PC-9 (cell line): Measurements from ENCODE around the gene WDR48. TPM values are rescaled to one million over a fixed set of nuclear protein-coding genes. Genes with fewer than 3 reads are reported as not detected.

ENCODE experiments used
- BruUV-seq: library from RNA; stranded (reverse); fragments of 400-500 nt; replicated peaks from 2 replicates; lab custom pipeline; 2021; lab: Mats Ljungman, UMichigan
- CTCF ChIA-PET: fragments of 300-600 bp; sonication (Branson Sonifier 250); formaldehyde crosslinking; loops from one replicate; lab custom pipeline; 2022; ENCODE audit warnings: antibody characterized with exemption; lab: Charles Lee
- POLR2A ChIA-PET: fragments of 300-600 bp; sonication (Branson Sonifier 250); formaldehyde crosslinking; loops from one replicate; lab custom pipeline; 2022; ENCODE audit warnings: antibody characterized with exemption; ENCODE audit not compliant: unreplicated experiment; lab: Charles Lee
- DNase-seq, 2 experiments: peaks; one replicate each; pipeline versions ENCODE4 v3.0.0 to v3.0.0-alpha.2; 2015 to 2022; ENCODE audit warnings: mixed read lengths in 1 of 2
- H2AFZ ChIP-seq: fragments of 200-600 bp; sonication (generic); 2 replicates; pipeline ENCODE4 v1.8.1; 2017; ENCODE audit warnings: antibody characterized with exemption
- H3F3A ChIP-seq: fragments of 200-600 bp; sonication (generic); 2 replicates; pipeline ENCODE4 v1.8.1; 2017; ENCODE audit warnings: antibody characterized with exemption, mild to moderate bottlenecking, low read depth; ENCODE audit not compliant: insufficient read depth
- H3K27ac ChIP-seq: fragments of 200-600 bp; sonication (generic); 2 replicates; pipeline ENCODE4 v1.6.1; 2016; ENCODE audit warnings: mixed run types
- H3K27me3 ChIP-seq: fragments of 200-600 bp; sonication (generic); 2 replicates; pipeline ENCODE4 v1.6.1; 2016; ENCODE audit warnings: low read depth, mixed run types; ENCODE audit not compliant: insufficient read depth
- H3K36me3 ChIP-seq: fragments of 200-600 bp; sonication (generic); 2 replicates; pipeline ENCODE4 v1.6.1; 2016; ENCODE audit warnings: low read depth, mixed run types
- H3K4me1 ChIP-seq: fragments of 200-600 bp; sonication (generic); replicated peaks from 2 replicates; pipeline ENCODE4 v1.6.1; 2016; ENCODE audit warnings: mixed run types; ENCODE audit not compliant: insufficient read depth
- H3K4me2 ChIP-seq: fragments of 200-600 bp; sonication (generic); 2 replicates; pipeline ENCODE4 v1.6.1; 2017; ENCODE audit warnings: mixed run types
- H3K4me3 ChIP-seq: fragments of 200-600 bp; sonication (generic); 2 replicates; pipeline ENCODE4 v1.6.1; 2016; ENCODE audit warnings: mixed run types
- H3K79me2 ChIP-seq: fragments of 200-600 bp; sonication (generic); 2 replicates; pipeline ENCODE4 v1.6.1; 2017; ENCODE audit warnings: low read depth, mixed run types
- H3K9me2 ChIP-seq: fragments of 200-600 bp; sonication (generic); 2 replicates; pipeline ENCODE4 v1.8.1; 2017; ENCODE audit warnings: mild to moderate bottlenecking; ENCODE audit not compliant: insufficient read depth
- H3K9me3 ChIP-seq: fragments of 200-600 bp; sonication (generic); 2 replicates; pipeline ENCODE4 v1.8.1; 2016; ENCODE audit warnings: low read depth; ENCODE audit not compliant: insufficient read depth
- H4K20me1 ChIP-seq: fragments of 200-600 bp; sonication (generic); 2 replicates; pipeline ENCODE4 v1.8.1; 2017; ENCODE audit not compliant: insufficient read depth
- CTCF ChIP-seq: fragments of 200-600 bp; sonication (generic); conservative IDR thresholded peaks from 2 replicates; pipeline ENCODE4 v1.6.1; 2017; ENCODE audit warnings: mixed run types, antibody characterized with exemption, mild to moderate bottlenecking, moderate library complexity
- EZH2 ChIP-seq: fragments of 200-600 bp; sonication (generic); IDR thresholded peaks from 2 replicates; pipeline ENCODE4 v1.8.0; 2017; ENCODE audit warnings: antibody characterized with exemption, low read depth
- intact Hi-C: fragments of 100-400 bp; cut with micrococcal nuclease; formaldehyde crosslinking; loops from one replicate; pipeline ENCODE4 v1.10.0; 2022; ENCODE audit not compliant: unreplicated experiment
- total RNA-seq: library from RNA; stranded (reverse); gene quantifications from 2 replicates; pipeline ENCODE4 v1.2.3, GENCODE V29; 2021

Gene WDR48
- total RNA-seq, 1 experiment from 2014 or later: 31.2 TPM

- H3K4me2 ChIP-seq: no peak overlapping the region
- TF ChIP-seq EZH2 (no peak), CTCF (no peak)
- POLR2A ChIA-PET: no interaction called here
- no peak overlapping the region for H2AFZ ChIP-seq
- peaks cover 47% of the 10 kb centered on the region for H3F3A ChIP-seq
- intact Hi-C loops: no loop called here
- CTCF ChIA-PET: no interaction called here
- H3K27ac ChIP-seq: no peak overlapping the region
- H3K27me3 ChIP-seq: no peaks in the 10 kb centered on the region
- peaks cover 62% of the 10 kb centered on the region for H3K4me1 ChIP-seq
- H3K79me2 ChIP-seq: no peaks in the 10 kb centered on the region
- no peaks in the 10 kb centered on the region for H3K36me3 ChIP-seq
- H3K4me3 ChIP-seq: no peak overlapping the region
- no TSS peak for BruUV-seq
- H3K9me3 ChIP-seq: no peaks in the 10 kb centered on the region
- H3K9me2 ChIP-seq: no peaks in the 10 kb centered on the region
- H4K20me1 ChIP-seq: no peaks in the 10 kb centered on the region
- no peak for DNase-seq
Observed at GRCh38 chr3:39128951-39129350, 77.1 kb downstream of the WDR48 start.

- POLR2A ChIA-PET: no interaction called here
- BruUV-seq: no TSS peak
- Histone ChIP-seq H3K27ac (no peak overlapping the region), H3K36me3 (no peaks in the 10 kb centered on the region), H3F3A (peaks cover 42% of the 10 kb centered on the region), H3K4me1 (peaks cover 51% of the 10 kb centered on the region), H3K4me3 (no peak overlapping the region), H3K9me2 (no peaks in the 10 kb centered on the region), H3K27me3 (no peaks in the 10 kb centered on the region), H3K79me2 (no peaks in the 10 kb centered on the region), H2AFZ (no peak overlapping the region), H3K9me3 (no peaks in the 10 kb centered on the region), H3K4me2 (no peak overlapping the region), H4K20me1 (no peaks in the 10 kb centered on the region)
- DNase-seq: no peak
- TF ChIP-seq EZH2: no peak
- no peak for TF ChIP-seq CTCF
- intact Hi-C loops: no loop called here
- CTCF ChIA-PET: no interaction called here
Observed at GRCh38 chr3:39130026-39130425, 78.2 kb downstream of the WDR48 start.

DNA sequence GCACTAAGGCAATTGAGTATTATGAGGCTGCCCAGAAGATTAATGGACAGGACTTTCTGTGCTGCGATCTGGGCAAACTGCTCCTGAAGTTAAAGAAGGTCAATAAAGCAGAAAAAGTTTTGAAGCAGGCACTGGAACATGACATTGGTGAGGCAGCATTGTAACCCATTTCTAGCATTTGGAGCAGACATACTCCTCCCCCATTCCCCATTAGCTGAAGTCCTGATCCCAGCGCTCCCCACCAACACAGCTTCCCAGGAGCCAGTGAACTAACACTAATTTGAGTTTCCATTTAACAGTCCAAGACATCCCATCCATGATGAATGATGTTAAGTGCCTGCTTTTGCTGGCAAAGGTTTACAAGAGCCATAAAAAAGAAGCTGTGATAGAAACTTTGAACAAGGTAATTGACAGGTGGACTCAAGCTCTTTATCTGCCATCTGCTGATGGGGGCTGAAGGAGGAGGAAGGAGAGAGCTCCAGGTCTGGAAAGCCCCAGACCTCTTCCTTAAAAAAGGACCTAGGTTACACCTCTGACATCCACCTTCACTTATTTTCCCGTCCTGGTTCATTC, 79.0 kb downstream of the WDR48 start:
- no peaks in the 10 kb centered on the region for H3K79me2 ChIP-seq
- H3K9me2 ChIP-seq: no peaks in the 10 kb centered on the region
- H3K4me2 ChIP-seq: no peak overlapping the region
- no peaks in the 10 kb centered on the region for H3K9me3 ChIP-seq
- no peaks in the 10 kb centered on the region for H3K27me3 ChIP-seq
- peaks cover 35% of the 10 kb centered on the region for H3F3A ChIP-seq
- ChIA-PET CTCF (no interaction called here), POLR2A (no interaction called here)
- peaks cover 43% of the 10 kb centered on the region for H3K4me1 ChIP-seq
- TF ChIP-seq CTCF: no peak
- no peak for TF ChIP-seq EZH2
- no peaks in the 10 kb centered on the region for H4K20me1 ChIP-seq
- no TSS peak for BruUV-seq
- H3K27ac ChIP-seq: no peak overlapping the region
- no peak overlapping the region for H3K4me3 ChIP-seq
- intact Hi-C loops: no loop called here
- H3K36me3 ChIP-seq: no peaks in the 10 kb centered on the region
- no peak for DNase-seq
- H2AFZ ChIP-seq: no peak overlapping the region
